Measurements from ENCODE around the gene NOM1.

Gene NOM1

GRCh38 chr7:157017603-157018327 lies 68.3 kb downstream of the NOM1 start:
- DNase-seq = no peak

- DNase-seq = no peak
Measured at GRCh38 chr7:157018328-157018996, 69.0 kb downstream of the NOM1 start.

- no peak for DNase-seq
Measured at GRCh38 chr7:157018997-157019608, 69.6 kb downstream of the NOM1 start.

- DNase-seq = no peak
Measured at GRCh38 chr7:157019718-157020451, 70.4 kb downstream of the NOM1 start.

GRCh38 chr7:157020514-157021070 lies 71.1 kb downstream of the NOM1 start:
- no peak for DNase-seq

GRCh38 chr7:157021071-157021870 lies 71.8 kb downstream of the NOM1 start:
- DNase-seq = no peak

- no peak for DNase-seq
Measured at GRCh38 chr7:157021871-157022680, 72.6 kb downstream of the NOM1 start.
